Spleen (tissue), 11 donors: Measurements from ENCODE around the gene STIM1. TPM values are rescaled to one million over a fixed set of nuclear protein-coding genes. Genes with fewer than 3 reads are reported as not detected.

ENCODE experiments used
- DNase-seq: peaks from one replicate; pipeline ENCODE4 v3.0.0-alpha.2; 2020
- H3K27ac ChIP-seq, 8 donors: fragments of 200-600 bp; sonication (generic) in 7 of 8; 1 replicate in 4 of 8; 2 replicates in 4 of 8; pipeline versions ENCODE4 v1.5.0 to v1.8.0; 2016 to 2021; ENCODE audit warnings: inconsistent platforms in 4 of 8, mild to moderate bottlenecking in 4 of 8, moderate library complexity in 1 of 8
- H3K27me3 ChIP-seq, 7 donors: fragments of 200-600 bp; sonication (generic) in 6 of 7; replicated peaks in 1 of 7; 1 replicate in 4 of 7; 2 replicates in 3 of 7; pipeline versions ENCODE4 v1.5.0 to v1.8.0; 2016 to 2021; ENCODE audit warnings: inconsistent platforms in 3 of 7, mild to moderate bottlenecking in 1 of 7
- H3K36me3 ChIP-seq, 6 donors: fragments of 200-600 bp; sonication (generic) in 5 of 6; 1 replicate in 4 of 6; 2 replicates in 2 of 6; pipeline versions ENCODE4 v1.5.0 to v1.8.0; 2016 to 2021; ENCODE audit warnings: inconsistent platforms in 2 of 6
- H3K4me1 ChIP-seq, 6 donors: fragments of 200-600 bp; sonication (generic) in 5 of 6; 1 replicate in 3 of 6; 2 replicates in 3 of 6; pipeline versions ENCODE4 v1.5.0 to v1.8.0; 2016 to 2021; ENCODE audit warnings: inconsistent platforms in 3 of 6
- H3K4me3 ChIP-seq, 8 donors: fragments of 200-600 bp; sonication (generic) in 7 of 8; 1 replicate in 4 of 8; 2 replicates in 4 of 8; pipeline versions ENCODE4 v1.5.0 to v1.8.0; 2016 to 2021; ENCODE audit warnings: inconsistent platforms in 4 of 8, mild to moderate bottlenecking in 4 of 8, moderate library complexity in 2 of 8
- H3K9me3 ChIP-seq, 8 donors: fragments of 200-600 bp; sonication (generic) in 7 of 8; 1 replicate in 4 of 8; 2 replicates in 4 of 8; pipeline versions ENCODE4 v1.5.0 to v1.8.0; 2016 to 2021; ENCODE audit warnings: inconsistent platforms in 4 of 8
- CTCF ChIP-seq, 11 experiments: fragments of 200-600 bp in 7 of 11; fragments of 450-650 bp in 4 of 11; sonication (generic) in 4 of 11; IDR thresholded peaks in 8 of 11; conservative IDR thresholded peaks in 3 of 11; 1 replicate in 7 of 11; 2 replicates in 4 of 11; pipeline versions ENCODE4 v1.4.0 to v1.8.0; 2016 to 2021; ENCODE audit warnings: antibody characterized with exemption in 11 of 11, inconsistent platforms in 4 of 11, mild to moderate bottlenecking in 1 of 11
- POLR2A ChIP-seq, 3 donors: fragments of 450-650 bp; IDR thresholded peaks; one replicate each; pipeline ENCODE4 v1.5.1; 2017; ENCODE audit warnings: antibody characterized with exemption in 3 of 3, mild to moderate bottlenecking in 1 of 3
- POLR2AphosphoS5 ChIP-seq, 3 donors: sonication (generic); formaldehyde crosslinking; IDR thresholded peaks; one replicate each; pipeline ENCODE4 v1.5.1; 2017; ENCODE audit warnings: antibody characterized with exemption in 3 of 3
- WGBS, 5 donors: extraction: QIAGEN DNeasy Blood & Tissue Kit in 3 of 5; methylation state at CpG; one replicate each; pipeline versions ENCODE4 v1.1.5 to v1.1.7; 2013 to 2018; 5-methylcytosine and 5-hydroxymethylcytosine counted together
- intact Hi-C: fragments of 100-400 bp; cut with DNase I; formaldehyde crosslinking; loops from one replicate; pipeline ENCODE4 v1.15.0; 2023; ENCODE audit warnings: low total_unique reads
- polyA plus RNA-seq, 3 donors: library from polyadenylated mRNA; stranded (reverse); fragments of 200-250 nt; gene quantifications; one replicate each; pipeline ENCODE4 v1.2.1, GENCODE V29; 2013
- small RNA-seq, 4 donors: library from RNA; depleted of rRNA; stranded (forward); fragments of <200 nt; gene quantifications; one replicate each; pipeline ENCODE3, GENCODE V24; 2016
- total RNA-seq, 7 donors: library from RNA; depleted of rRNA in 3 of 7; stranded (reverse); fragments of >200 nt in 3 of 7; fragmentation: NEBNext Ultra II Directional in 4 of 7; extraction: Animal tissue kit (Norgen Biotek cat#: 25700) in 4 of 7; gene quantifications; one replicate each; pipeline versions ENCODE4 v1.1.0 to v1.2.1, GENCODE V29; 2016 to 2021
- donor health status: healthy with polysubstance abuse.
- donor health status: DM: no; HTN: no; CAD: no; lungs with moderate emphysema.
- donor health status: DM: no; HTN: no; CAD: no.
- donor health status: Bipolar disorder and iron deficiency.
- donor health status: healthy.
- donor health status: DM: no; HTN: no; CAD: no.
- donor health status: DM: yes; HTN: yes; CAD: no.

Gene STIM1
- total and polyA plus RNA-seq, 10 donors: 13.0 to 85.2 (median 58.0) TPM

- no peak overlapping the region for H3K27ac ChIP-seq
- H3K27me3 ChIP-seq: no peaks in the 10 kb centered on the region
- TF ChIP-seq POLR2A (IDR thresholded peaks at IDR 0.05): no peak
- TF ChIP-seq CTCF (IDR thresholded peaks at IDR 0.05 in 8 of 11, conservative IDR thresholded peaks at IDR 0.05 in 3 of 11): no peak
- TF ChIP-seq POLR2AphosphoS5 (IDR thresholded peaks at IDR 0.05): no peak
- no peaks in the 10 kb centered on the region for H3K4me1 ChIP-seq
- DNase-seq: no peak
- H3K36me3 ChIP-seq: peaks cover 7 to 97% (median 68%) of the 10 kb centered on the region in 6 donors
- H3K4me3 ChIP-seq: no peak overlapping the region
- peaks cover 2 to 20% (median 19%) of the 10 kb centered on the region in 8 donors for H3K9me3 ChIP-seq
- intact Hi-C loops: no loop called here
These were observed 279.3 kb downstream of the STIM1 start for GRCh38 chr11:4134806-4135205.

- DNase-seq: no peak
- Histone ChIP-seq H3K36me3 (peaks cover 7 to 95% (median 60%) of the 10 kb centered on the region in 6 donors), H3K4me1 (no peaks in the 10 kb centered on the region), H3K4me3 (no peak overlapping the region), H3K27ac (no peak overlapping the region), H3K9me3 (peaks cover 2 to 40% (median 37%) of the 10 kb centered on the region in 8 donors), H3K27me3 (no peaks in the 10 kb centered on the region)
- intact Hi-C loops: no loop called here
- TF ChIP-seq POLR2A (IDR thresholded peaks at IDR 0.05): no peak
- no peak for TF ChIP-seq POLR2AphosphoS5 (IDR thresholded peaks at IDR 0.05)
- no peak for TF ChIP-seq CTCF (IDR thresholded peaks at IDR 0.05 in 8 of 11, conservative IDR thresholded peaks at IDR 0.05 in 3 of 11)
- 93 to 100% (median 97%) methylated on average over 1 of the region's 1 CpG for WGBS, 5 donors
These were observed 283.0 kb downstream of the STIM1 start for GRCh38 chr11:4138497-4138896.

- Histone ChIP-seq H3K27me3 (no peaks in the 10 kb centered on the region), H3K36me3 (peaks cover 7 to 87% (median 48%) of the 10 kb centered on the region in 6 donors), H3K4me3 (no peak overlapping the region), H3K9me3 (peaks cover 2 to 40% (median 37%) of the 10 kb centered on the region in 8 donors), H3K27ac (no peak overlapping the region), H3K4me1 (no peaks in the 10 kb centered on the region)
- 95 to 100% (median 97%) methylated on average over 2 of the region's 2 CpGs for WGBS, 5 donors
- no peak for DNase-seq
- intact Hi-C loops: no loop called here
- no peak for TF ChIP-seq POLR2AphosphoS5 (IDR thresholded peaks at IDR 0.05)
- no peak for TF ChIP-seq CTCF (IDR thresholded peaks at IDR 0.05 in 8 of 11, conservative IDR thresholded peaks at IDR 0.05 in 3 of 11)
- TF ChIP-seq POLR2A (IDR thresholded peaks at IDR 0.05): no peak
These were observed 284.7 kb downstream of the STIM1 start for GRCh38 chr11:4140067-4140636.

Small RNA genes lying within 50 kb of the gene (small RNA-seq; reads per million reads assigned to genes)
- 0 reads per million in 4 donors for gene AC087441.2
- 0 reads per million in 4 donors for gene RF00409
- 0 reads per million in 4 donors for gene RPS29P20

Other genes starting within 250 kb of the STIM1 start
- gene ART5, start 213.7 kb upstream of the STIM1 start, total RNA-seq: not detected
- gene ART5, start 213.7 kb upstream of the STIM1 start, polyA plus RNA-seq: not detected
- not detected for gene ART1, start 210.5 kb upstream of the STIM1 start, total RNA-seq
- not detected for gene ART1, start 210.5 kb upstream of the STIM1 start, polyA plus RNA-seq
- 1 to 10 TPM; 1.5 to 5.0 (median 2.9) TPM for gene CHRNA10, start 184.3 kb upstream of the STIM1 start, total RNA-seq
- gene CHRNA10, start 184.3 kb upstream of the STIM1 start, polyA plus RNA-seq: 1 to 10 TPM in 2 of 3 donors, under 1 TPM in 1; 0.85 to 1.8 (median 1.7) TPM
- gene NUP98, start 58.1 kb upstream of the STIM1 start, total RNA-seq: 100 to 1,000 TPM in 3 of 7 donors, 10 to 100 TPM in 4; 71.2 to 171 (median 99.7) TPM
- gene NUP98, start 58.1 kb upstream of the STIM1 start, polyA plus RNA-seq: 10 to 100 TPM; 12.6 to 21.4 (median 16.9) TPM
- 10 to 100 TPM; 10.7 to 22.2 (median 13.3) TPM for gene PGAP2, start 47.1 kb upstream of the STIM1 start, total RNA-seq
- gene PGAP2, start 47.1 kb upstream of the STIM1 start, polyA plus RNA-seq: 10 to 100 TPM; 14.9 to 19.7 (median 15.1) TPM
- 100 to 1,000 TPM; 144 to 256 (median 155) TPM for gene RHOG, start 14.7 kb upstream of the STIM1 start, total RNA-seq
- gene RHOG, start 14.7 kb upstream of the STIM1 start, polyA plus RNA-seq: 100 to 1,000 TPM; 102 to 142 (median 107) TPM
- 10 to 100 TPM; 21.6 to 37.6 (median 28.0) TPM for gene RRM1, start 239.1 kb downstream of the STIM1 start, total RNA-seq
- gene RRM1, start 239.1 kb downstream of the STIM1 start, polyA plus RNA-seq: 10 to 100 TPM in 2 of 3 donors, 1 to 10 TPM in 1; 6.6 to 13.5 (median 12.8) TPM